ENCODE measurements around the gene PLCL2.

PLCL2 gene

DNA sequence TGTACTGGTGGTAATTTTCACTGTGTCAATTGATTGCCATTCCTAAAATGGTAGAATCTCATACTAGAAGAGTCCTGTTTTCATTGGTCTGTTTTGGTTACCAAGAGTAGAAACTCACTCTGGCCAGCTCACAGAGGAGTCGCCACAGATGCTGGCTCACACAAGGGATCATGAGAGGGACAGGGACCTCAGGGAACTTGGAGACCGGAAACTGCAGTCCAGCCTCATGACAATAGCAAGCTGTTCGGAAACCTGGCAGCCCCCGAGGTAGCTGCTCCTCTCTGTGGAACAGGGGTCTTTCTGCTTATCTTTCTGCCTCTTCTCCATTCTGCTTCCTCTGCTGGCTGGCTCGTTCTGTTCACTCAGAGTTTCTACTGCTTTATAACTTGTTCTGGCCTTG is 192.9 kb downstream of the PLCL2 start:
- Histone ChIP-seq H4K8ac (ENCODE audit: low read length) (no peak overlapping the region), H3K4me1 (ENCODE audit: control insufficient read depth, insufficient read depth, low read depth, low read length) (no peaks in the 10 kb centered on the region), H3K4ac (ENCODE audit: low read depth in 1 of 2, low read length in 2 of 2) (no peak overlapping the region), H2AK5ac (ENCODE audit: low read length, severe bottlenecking) (no peak overlapping the region), H3K27ac (ENCODE audit: low read length, poor library complexity, severe bottlenecking) (no peak overlapping the region), H4K91ac (ENCODE audit: low read length) (no peak overlapping the region), H3K27me3 (ENCODE audit: control insufficient read depth in 1 of 2, insufficient read depth in 1 of 2, low read length in 2 of 2) (no peaks in the 10 kb centered on the region), H3K14ac (ENCODE audit: low read length in 2 of 2) (no peak overlapping the region), H3K9me3 (ENCODE audit: control insufficient read depth, low read length) (peaks cover 6% of the 10 kb centered on the region), H2BK15ac (ENCODE audit: low read depth, poor library complexity, severe bottlenecking) (no peak overlapping the region), H3K4me3 (ENCODE audit: insufficient read depth in 1 of 2, low read depth in 1 of 2, low read length in 2 of 2) (no peak overlapping the region), H3K4me2 (ENCODE audit: low read length, poor library complexity, severe bottlenecking) (no peak overlapping the region), H2BK5ac (ENCODE audit: low read depth, low read length, poor library complexity, severe bottlenecking) (no peak overlapping the region), H3K9ac (ENCODE audit: low read length) (no peak overlapping the region), H2AFZ (ENCODE audit: low read depth, low read length) (no peak overlapping the region), H2BK120ac (ENCODE audit: low read depth, low read length) (no peak overlapping the region), H3K79me1 (replicated peaks; ENCODE audit: low read length, poor library complexity, severe bottlenecking) (no peaks in the 10 kb centered on the region), H2BK12ac (ENCODE audit: low read length in 2 of 2) (no peak overlapping the region), H3K23ac (ENCODE audit: low read length in 2 of 2) (no peak overlapping the region), H3K36me3 (ENCODE audit: control insufficient read depth in 1 of 2, insufficient read depth in 2 of 2, low read depth in 1 of 2, low read length in 2 of 2) (peaks cover 0 to 58% of the 10 kb centered on the region in 2 experiments), H3K18ac (ENCODE audit: low read depth in 1 of 2, low read length in 2 of 2) (no peak overlapping the region)
- DNase-seq: no peak
- 83% methylated on average over 5 of the region's 5 CpGs for WGBS

DNA sequence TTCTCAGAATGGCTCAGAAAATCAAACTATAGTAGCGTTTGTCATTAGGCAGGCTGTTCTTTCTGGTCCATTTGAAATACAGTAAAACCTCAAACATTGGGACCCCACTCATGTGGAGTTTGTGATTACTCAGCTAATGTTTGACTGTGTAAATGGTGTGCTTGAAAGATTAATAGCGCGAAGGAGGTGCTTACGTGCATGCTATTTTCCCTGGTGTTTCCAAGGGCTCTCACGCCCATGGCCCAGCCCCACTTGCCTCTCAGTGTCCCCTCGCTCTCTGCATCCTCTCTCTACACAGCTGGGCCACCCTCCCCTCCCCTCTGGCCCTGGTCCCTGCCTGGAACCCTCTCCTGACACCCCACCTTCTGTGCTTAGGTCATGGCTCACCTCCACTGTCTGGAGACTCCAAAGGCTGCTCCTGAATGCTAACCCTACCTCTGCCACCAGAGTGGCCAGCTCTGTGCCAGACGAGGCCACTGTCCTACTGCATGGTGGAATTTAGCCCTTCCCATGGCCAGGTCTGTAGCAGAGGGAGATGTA is 194.2 kb downstream of the PLCL2 start:
- Histone ChIP-seq H2BK15ac (ENCODE audit: low read depth, poor library complexity, severe bottlenecking) (no peak overlapping the region), H3K4me2 (ENCODE audit: low read length, poor library complexity, severe bottlenecking) (no peak overlapping the region), H3K36me3 (ENCODE audit: control insufficient read depth in 1 of 2, insufficient read depth in 2 of 2, low read depth in 1 of 2, low read length in 2 of 2) (peaks cover 0 to 59% of the 10 kb centered on the region in 2 experiments), H3K4me1 (ENCODE audit: control insufficient read depth, insufficient read depth, low read depth, low read length) (no peaks in the 10 kb centered on the region), H2AFZ (ENCODE audit: low read depth, low read length) (no peak overlapping the region), H3K27me3 (ENCODE audit: control insufficient read depth in 1 of 2, insufficient read depth in 1 of 2, low read length in 2 of 2) (no peaks in the 10 kb centered on the region), H3K9me3 (ENCODE audit: control insufficient read depth, low read length) (peaks cover 6% of the 10 kb centered on the region), H2AK5ac (ENCODE audit: low read length, severe bottlenecking) (no peak overlapping the region), H4K91ac (ENCODE audit: low read length) (no peak overlapping the region), H3K79me1 (replicated peaks; ENCODE audit: low read length, poor library complexity, severe bottlenecking) (no peaks in the 10 kb centered on the region), H2BK120ac (ENCODE audit: low read depth, low read length) (no peak overlapping the region), H3K14ac (ENCODE audit: low read length in 2 of 2) (no peak overlapping the region), H3K4ac (ENCODE audit: low read depth in 1 of 2, low read length in 2 of 2) (no peak overlapping the region), H3K23ac (ENCODE audit: low read length in 2 of 2) (no peak overlapping the region), H4K8ac (ENCODE audit: low read length) (no peak overlapping the region), H2BK5ac (ENCODE audit: low read depth, low read length, poor library complexity, severe bottlenecking) (no peak overlapping the region), H3K4me3 (ENCODE audit: insufficient read depth in 1 of 2, low read depth in 1 of 2, low read length in 2 of 2) (no peak overlapping the region), H3K27ac (ENCODE audit: low read length, poor library complexity, severe bottlenecking) (no peak overlapping the region), H3K9ac (ENCODE audit: low read length) (no peak overlapping the region), H3K18ac (ENCODE audit: low read depth in 1 of 2, low read length in 2 of 2) (no peak overlapping the region), H2BK12ac (ENCODE audit: low read length in 2 of 2) (no peak overlapping the region)
- WGBS: 92% methylated on average over 7 of the region's 7 CpGs
- DNase-seq: no peak

DNA sequence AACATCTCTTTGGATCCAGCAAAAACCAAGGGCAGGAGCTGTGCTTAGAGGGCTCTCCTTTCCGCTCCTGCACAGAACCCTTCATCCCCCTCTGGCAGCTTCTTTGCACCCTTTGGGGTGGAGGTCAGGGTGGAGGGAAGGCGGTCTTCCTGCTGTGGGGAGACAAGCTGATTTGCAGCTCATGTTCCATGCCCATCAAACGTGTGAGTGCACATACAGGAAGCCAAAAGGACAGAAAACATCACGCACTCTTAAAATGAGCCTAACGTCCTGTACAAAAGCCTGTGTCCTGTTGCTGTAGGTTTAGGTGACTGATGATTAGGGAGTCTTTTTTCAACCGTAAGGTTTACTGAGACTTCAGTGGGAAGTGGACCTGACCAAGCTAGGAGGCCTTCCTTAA is 195.2 kb downstream of the PLCL2 start:
- Histone ChIP-seq H3K27me3 (ENCODE audit: control insufficient read depth in 1 of 2, insufficient read depth in 1 of 2, low read length in 2 of 2) (no peaks in the 10 kb centered on the region), H3K27ac (ENCODE audit: low read length, poor library complexity, severe bottlenecking) (no peak overlapping the region), H2BK5ac (ENCODE audit: low read depth, low read length, poor library complexity, severe bottlenecking) (no peak overlapping the region), H3K4me2 (ENCODE audit: low read length, poor library complexity, severe bottlenecking) (no peak overlapping the region), H3K36me3 (ENCODE audit: control insufficient read depth in 1 of 2, insufficient read depth in 2 of 2, low read depth in 1 of 2, low read length in 2 of 2) (peaks cover 0 to 56% of the 10 kb centered on the region in 2 experiments), H3K4me1 (ENCODE audit: control insufficient read depth, insufficient read depth, low read depth, low read length) (no peaks in the 10 kb centered on the region), H3K18ac (ENCODE audit: low read depth in 1 of 2, low read length in 2 of 2) (no peak overlapping the region), H2AK5ac (ENCODE audit: low read length, severe bottlenecking) (no peak overlapping the region), H3K4me3 (ENCODE audit: insufficient read depth in 1 of 2, low read depth in 1 of 2, low read length in 2 of 2) (no peak overlapping the region), H2BK15ac (ENCODE audit: low read depth, poor library complexity, severe bottlenecking) (no peak overlapping the region), H2AFZ (ENCODE audit: low read depth, low read length) (no peak overlapping the region), H4K91ac (ENCODE audit: low read length) (no peak overlapping the region), H3K4ac (ENCODE audit: low read depth in 1 of 2, low read length in 2 of 2) (no peak overlapping the region), H2BK12ac (ENCODE audit: low read length in 2 of 2) (no peak overlapping the region), H3K23ac (ENCODE audit: low read length in 2 of 2) (no peak overlapping the region), H3K9ac (ENCODE audit: low read length) (no peak overlapping the region), H3K79me1 (replicated peaks; ENCODE audit: low read length, poor library complexity, severe bottlenecking) (no peaks in the 10 kb centered on the region), H4K8ac (ENCODE audit: low read length) (no peak overlapping the region), H2BK120ac (ENCODE audit: low read depth, low read length) (no peak overlapping the region), H3K9me3 (ENCODE audit: control insufficient read depth, low read length) (peaks cover 13% of the 10 kb centered on the region), H3K14ac (ENCODE audit: low read length in 2 of 2) (no peak overlapping the region)
- DNase-seq: no peak
- 85% methylated on average over 5 of the region's 6 CpGs for WGBS

DNA sequence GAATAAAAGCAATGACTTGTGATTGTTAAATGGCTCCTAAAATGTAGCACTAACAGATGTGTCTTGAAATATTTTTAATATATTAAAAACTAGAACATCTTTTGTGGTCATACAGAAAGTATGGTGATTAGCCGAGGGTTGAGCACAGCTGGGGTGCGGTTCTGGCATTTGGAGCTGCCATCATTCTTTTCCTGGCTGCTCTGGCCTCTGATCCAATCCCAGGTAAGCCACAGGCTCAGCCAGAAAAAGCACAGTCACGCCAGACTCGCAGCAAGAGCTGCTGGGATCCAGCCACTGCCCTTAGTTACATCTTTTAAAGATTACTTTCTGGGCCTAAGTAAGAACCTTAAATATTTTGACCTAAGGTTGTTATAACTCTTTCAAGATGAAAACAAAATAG is 196.8 kb downstream of the PLCL2 start:
- Histone ChIP-seq H3K36me3 (ENCODE audit: control insufficient read depth in 1 of 2, insufficient read depth in 2 of 2, low read depth in 1 of 2, low read length in 2 of 2) (peaks cover 0 to 49% of the 10 kb centered on the region in 2 experiments), H3K9ac (ENCODE audit: low read length) (no peak overlapping the region), H4K91ac (ENCODE audit: low read length) (no peak overlapping the region), H2BK5ac (ENCODE audit: low read depth, low read length, poor library complexity, severe bottlenecking) (no peak overlapping the region), H2AK5ac (ENCODE audit: low read length, severe bottlenecking) (no peak overlapping the region), H3K4me3 (ENCODE audit: insufficient read depth in 1 of 2, low read depth in 1 of 2, low read length in 2 of 2) (no peak overlapping the region), H4K8ac (ENCODE audit: low read length) (no peak overlapping the region), H3K23ac (ENCODE audit: low read length in 2 of 2) (no peak overlapping the region), H3K4ac (ENCODE audit: low read depth in 1 of 2, low read length in 2 of 2) (no peak overlapping the region), H3K4me2 (ENCODE audit: low read length, poor library complexity, severe bottlenecking) (no peak overlapping the region), H3K14ac (ENCODE audit: low read length in 2 of 2) (no peak overlapping the region), H2BK120ac (ENCODE audit: low read depth, low read length) (no peak overlapping the region), H2BK12ac (ENCODE audit: low read length in 2 of 2) (no peak overlapping the region), H3K9me3 (ENCODE audit: control insufficient read depth, low read length) (peaks cover 8% of the 10 kb centered on the region), H3K79me1 (replicated peaks; ENCODE audit: low read length, poor library complexity, severe bottlenecking) (no peaks in the 10 kb centered on the region), H3K27me3 (ENCODE audit: control insufficient read depth in 1 of 2, insufficient read depth in 1 of 2, low read length in 2 of 2) (no peaks in the 10 kb centered on the region), H2AFZ (ENCODE audit: low read depth, low read length) (no peak overlapping the region), H3K4me1 (ENCODE audit: control insufficient read depth, insufficient read depth, low read depth, low read length) (no peaks in the 10 kb centered on the region), H3K27ac (ENCODE audit: low read length, poor library complexity, severe bottlenecking) (no peak overlapping the region), H3K18ac (ENCODE audit: low read depth in 1 of 2, low read length in 2 of 2) (no peak overlapping the region), H2BK15ac (ENCODE audit: low read depth, poor library complexity, severe bottlenecking) (no peak overlapping the region)
- WGBS: 90% methylated on average over 4 of the region's 4 CpGs
- no peak for DNase-seq

Measured in mesenchymal stem cell (in vitro differentiated cells and primary cell).